GM23248 (cell line): Measurements from ENCODE around the gene CWC27.

Experiments used
- EZH2 ChIP-seq: fragments of 200-600 bp; sonication (generic); IDR thresholded peaks from 2 replicates; pipeline ENCODE4 v1.6.1; 2018; ENCODE audit warnings: antibody characterized with exemption, mild to moderate bottlenecking; ENCODE audit not compliant: insufficient read depth, poor library complexity, severe bottlenecking
- EZH2phosphoT487 ChIP-seq: fragments of 200-600 bp; sonication (generic); IDR thresholded peaks from 2 replicates; pipeline ENCODE4 v1.6.1; 2018; ENCODE audit warnings: antibody characterized with exemption, moderate library complexity, mild to moderate bottlenecking, low read depth; ENCODE audit not compliant: insufficient read depth

DNA sequence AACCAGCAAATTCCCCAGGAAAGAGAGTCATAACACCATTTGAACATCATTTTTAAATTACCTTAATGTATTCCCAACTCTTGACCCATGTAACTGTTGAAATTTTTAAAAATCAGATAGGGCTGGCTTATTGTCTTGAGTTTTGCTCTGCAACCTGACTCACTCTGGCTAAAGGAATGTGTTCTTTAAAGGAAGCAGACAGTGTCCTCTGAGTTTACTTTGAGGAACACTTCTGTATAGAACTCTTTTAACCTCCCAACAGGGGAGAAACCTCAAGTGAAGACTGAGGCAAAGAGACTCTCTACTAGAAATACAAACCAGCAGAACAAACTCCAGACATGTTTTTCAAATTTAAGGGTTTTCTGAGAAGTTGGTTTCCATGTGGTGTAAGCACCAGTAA, 248.9 kb downstream of the CWC27 start:
- TF ChIP-seq EZH2: no peak
- no peak for TF ChIP-seq EZH2phosphoT487
